Activated CD8-positive, alpha-beta T cell treated with anti-CD3 and anti-CD28 coated beads, Interleukin-2, amount 10 ng/mL, durations not matched to agents 7 days and 5 days (primary cell): ENCODE data around the gene CCDC17. TPM values are rescaled to one million over a fixed set of nuclear protein-coding genes. Genes with fewer than 3 reads are reported as not detected.

ENCODE experiments used
- ATAC-seq: fragments of 150-1000 bp; cut with Tn5 transposase; one replicate; pipeline ENCODE4 v1.10.0; 2021; ENCODE audit warnings: moderate library complexity
- CTCF ChIA-PET: fragments of 350-600 bp; sonication (Branson Sonifier 250); formaldehyde crosslinking; loops from one replicate; lab custom pipeline; 2021; ENCODE audit warnings: antibody characterized with exemption; lab: Charles Lee
- POLR2A ChIA-PET: fragments of 350-600 bp; sonication (Branson Sonifier 250); formaldehyde crosslinking; loops from one replicate; lab custom pipeline; 2021; ENCODE audit warnings: antibody characterized with exemption; lab: Charles Lee
- DNase-seq: peaks from one replicate; pipeline ENCODE4 v3.0.0-alpha.2; 2020
- H3K27ac Mint-ChIP-seq: one replicate; pipeline ENCODE4 v1.8.0; 2021; ENCODE audit warnings: mild to moderate bottlenecking, mixed read lengths
- H3K27me3 Mint-ChIP-seq: one replicate; pipeline ENCODE4 v1.8.0; 2021; ENCODE audit warnings: low read depth, mixed read lengths
- H3K36me3 Mint-ChIP-seq: one replicate; pipeline ENCODE4 v1.8.0; 2021; ENCODE audit warnings: low read depth, mixed read lengths
- H3K4me1 Mint-ChIP-seq: one replicate; pipeline ENCODE4 v1.8.0; 2021; ENCODE audit warnings: low read depth, mixed read lengths
- H3K4me3 Mint-ChIP-seq: one replicate; pipeline ENCODE4 v1.8.0; 2021; ENCODE audit warnings: mild to moderate bottlenecking, mixed read lengths
- H3K9me3 Mint-ChIP-seq: one replicate; pipeline ENCODE4 v1.8.0; 2022; ENCODE audit warnings: mixed read lengths; ENCODE audit not compliant: insufficient read depth
- total RNA-seq, 2 experiments: library from RNA; stranded (reverse); gene quantifications; one replicate each; pipeline ENCODE4 v1.2.3, GENCODE V29; 2021

Gene CCDC17
- total RNA-seq, 2 experiments from 2014 or later, result 2.5 to 2.6 TPM

DNA sequence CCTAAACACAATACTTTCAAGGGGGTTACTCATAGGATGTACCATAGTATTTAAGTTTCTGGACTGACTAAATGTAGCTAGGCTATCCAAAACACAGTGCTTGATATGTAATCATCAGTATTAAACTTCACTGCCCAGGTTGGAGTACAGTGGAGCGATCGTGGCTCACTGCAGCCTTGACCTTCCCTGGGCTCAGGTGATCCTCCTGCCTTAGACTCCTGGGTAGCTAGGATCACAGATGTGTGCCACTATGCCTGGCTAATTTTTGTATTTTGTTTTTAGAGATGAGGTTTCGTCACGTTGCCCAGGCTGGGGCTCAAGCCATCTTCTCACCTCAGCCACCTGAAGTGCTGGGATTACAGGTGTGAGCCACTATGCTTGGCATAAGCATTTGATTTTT lies 29.4 kb downstream of the CCDC17 start:
- Mint-ChIP-seq H3K27ac (peak overlapping the region; percentile 25), H3K27me3 (no peaks in the 10 kb centered on the region), H3K36me3 (peaks cover 51% of the 10 kb centered on the region), H3K4me3 (no peak overlapping the region), H3K4me1 (peaks cover 15% of the 10 kb centered on the region), H3K9me3 (no peaks in the 10 kb centered on the region)
- ChIA-PET POLR2A (interaction anchor here (0.6 kb wide), 1 partner anchor 90 kb away, joined by 5 read pairs; no protein-coding TSS in a partner anchor), CTCF (no interaction called here)
- ATAC-seq (no peak), DNase-seq (no peak)

DNA sequence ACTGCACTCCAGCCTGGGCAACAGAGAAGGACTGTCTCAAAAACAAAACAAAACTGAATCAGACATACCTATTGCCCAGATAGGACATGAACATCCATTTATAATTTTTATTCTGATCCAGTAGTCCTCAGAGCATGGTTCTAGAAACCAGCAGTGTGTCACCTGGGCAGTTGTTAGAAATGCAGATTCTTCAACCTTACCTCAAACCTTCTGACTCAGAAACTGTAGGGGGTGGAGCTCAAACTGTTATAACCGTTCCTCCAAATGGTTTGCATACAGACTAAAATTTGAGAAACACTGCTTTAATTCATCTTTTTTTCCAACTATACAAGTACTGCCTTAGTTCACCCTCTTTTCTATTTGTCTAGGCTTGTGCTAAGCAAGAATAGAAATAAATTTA lies 34.0 kb downstream of the CCDC17 start:
- no peak overlapping the region for H3K4me3 Mint-ChIP-seq
- H3K9me3 Mint-ChIP-seq, result no peaks in the 10 kb centered on the region
- DNase-seq (no peak), ATAC-seq (no peak)
- ChIA-PET POLR2A (interaction anchor here (0.7 to 1.3 kb wide), 2 partner anchors 39 to 74 kb away, joined by 3 read pairs; no protein-coding TSS in a partner anchor), CTCF (interaction anchor here (0.9 to 1.4 kb wide), 3 partner anchors 20 to 77 kb away, joined by 3 to 4 read pairs (median 3); no protein-coding TSS in a partner anchor)
- H3K36me3 Mint-ChIP-seq, result peaks cover 44% of the 10 kb centered on the region
- peaks cover 35% of the 10 kb centered on the region for H3K4me1 Mint-ChIP-seq
- no peak overlapping the region for H3K27ac Mint-ChIP-seq
- no peaks in the 10 kb centered on the region for H3K27me3 Mint-ChIP-seq

DNA sequence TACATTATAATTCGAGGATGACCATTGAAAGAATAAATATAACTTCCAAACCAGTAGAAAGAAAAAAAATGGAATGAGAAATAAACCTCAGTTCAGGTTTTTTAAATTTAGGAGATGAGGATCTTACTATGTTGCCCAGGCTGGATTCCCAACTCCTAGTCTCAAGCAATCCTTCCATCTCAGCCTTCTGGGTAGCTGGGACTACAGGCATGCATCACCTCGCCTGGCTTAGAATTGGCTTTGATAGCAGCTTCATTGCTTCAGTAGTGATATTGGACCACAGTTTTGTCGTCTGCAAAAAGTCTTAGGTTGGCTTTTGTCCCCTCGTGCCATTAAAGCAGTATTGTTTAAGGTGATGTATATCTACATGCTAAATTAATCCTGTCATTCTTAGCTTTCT lies 37.1 kb downstream of the CCDC17 start:
- Mint-ChIP-seq H3K4me3 (peak overlapping the region; percentile 99), H3K4me1 (peaks cover 40% of the 10 kb centered on the region), H3K27ac (peak overlapping the region; percentile 84), H3K27me3 (no peaks in the 10 kb centered on the region), H3K9me3 (no peaks in the 10 kb centered on the region), H3K36me3 (peaks cover 32% of the 10 kb centered on the region)
- DNase-seq, result no peak
- POLR2A ChIA-PET, result interaction anchor here (0.8 to 1.5 kb wide), 2 partner anchors 65 to 99 kb away, joined by 4 to 5 read pairs; partner anchors contain the start of genes GPBP1L1 and PRDX1
- ATAC-seq, result no peak
- CTCF ChIA-PET, result interaction anchor here (1.4 kb wide), 1 partner anchor 16 kb away, joined by 8 read pairs; no protein-coding TSS in a partner anchor

DNA sequence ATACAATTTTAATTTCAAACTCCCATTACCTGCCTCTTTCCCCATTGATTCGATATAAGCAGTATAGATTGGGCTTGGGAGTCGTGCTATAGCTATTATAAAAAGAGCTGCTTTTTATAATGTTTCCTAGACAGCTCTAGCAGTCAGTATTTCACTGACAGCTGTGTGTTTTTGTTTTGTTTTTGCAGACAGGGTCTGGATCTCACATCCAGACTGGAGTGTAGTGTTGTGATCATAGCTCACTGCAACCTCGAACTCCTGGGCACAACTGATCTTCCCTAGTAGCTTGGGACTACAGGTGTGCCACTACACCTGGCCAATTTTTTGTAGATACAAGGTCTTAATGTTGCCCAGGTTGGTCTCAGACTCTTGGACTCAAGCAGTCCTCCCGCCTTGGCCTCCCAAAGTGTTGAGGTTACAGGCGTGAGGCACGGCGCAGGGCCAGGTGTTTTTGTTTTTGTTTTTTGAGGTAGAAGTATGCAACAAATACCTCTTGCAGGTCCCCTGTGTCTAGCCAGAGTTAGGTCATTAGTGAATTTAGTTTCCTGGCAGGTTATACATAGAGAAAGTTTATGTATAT lies 38.3 kb downstream of the CCDC17 start:
- Mint-ChIP-seq H3K4me1 (peaks cover 37% of the 10 kb centered on the region), H3K9me3 (no peaks in the 10 kb centered on the region), H3K36me3 (peaks cover 25% of the 10 kb centered on the region), H3K4me3 (peak overlapping the region; percentile 99), H3K27me3 (no peaks in the 10 kb centered on the region), H3K27ac (peak overlapping the region; percentile 100)
- CTCF ChIA-PET, result interaction anchor here (0.9 to 1.4 kb wide), 4 partner anchors 15 to 92 kb away, joined by 3 to 8 read pairs (median 4); partner anchors contain the start of gene AKR1A1
- POLR2A ChIA-PET, result interaction anchor here (0.6 to 4.1 kb wide), 16 partner anchors 17 to 864 kb away, joined by 3 to 39 read pairs (median 6); partner anchors contain the start of genes AKR1A1, CCDC163, GPBP1L1 and HECTD3
- DNase-seq (no peak), ATAC-seq (no peak)

- H3K4me3 Mint-ChIP-seq, result peak overlapping the region; percentile 99
- CTCF ChIA-PET, result interaction anchor here (1.0 to 1.2 kb wide), 3 partner anchors 34 to 245 kb away, joined by 3 to 5 read pairs (median 4); partner anchors contain the start of genes AKR1A1, MUTYH and TOE1
- H3K9me3 Mint-ChIP-seq, result no peaks in the 10 kb centered on the region
- POLR2A ChIA-PET, result interaction anchor here (1.0 to 4.1 kb wide), 19 partner anchors 16 to 810 kb away, joined by 3 to 39 read pairs (median 5); partner anchors contain the start of genes AKR1A1, CCDC163, GPBP1L1 and HECTD3
- DNase-seq (no peak), ATAC-seq (no peak)
- peak overlapping the region; percentile 100 for H3K27ac Mint-ChIP-seq
- H3K4me1 Mint-ChIP-seq, result peaks cover 37% of the 10 kb centered on the region
- no peaks in the 10 kb centered on the region for H3K27me3 Mint-ChIP-seq
- peaks cover 25% of the 10 kb centered on the region for H3K36me3 Mint-ChIP-seq
Measured at GRCh38 chr1:45585110-45585426, 38.8 kb downstream of the CCDC17 start.

GRCh38 chr1:45584351-45585109 lies 39.3 kb downstream of the CCDC17 start:
- H3K4me3 Mint-ChIP-seq, result peak overlapping the region; percentile 99
- ChIA-PET CTCF (interaction anchor here (1.0 to 7.6 kb wide), 5 partner anchors 15 to 244 kb away, joined by 3 to 59 read pairs (median 5); partner anchors contain the start of genes AKR1A1, MUTYH and TOE1), POLR2A (interaction anchor here (0.7 to 4.1 kb wide), 27 partner anchors 13 to 809 kb away, joined by 3 to 39 read pairs (median 5); partner anchors contain the start of genes AKR1A1, CCDC163, GPBP1L1 and HECTD3)

GRCh38 chr1:45583666-45584350 lies 40.0 kb downstream of the CCDC17 start, which contains the start of gene NASP:
Gene NASP, plus strand, starts transcription at chr1:45584041. Its CDS starts 106 bp downstream, at chr1:45584147.
- CTCF ChIA-PET, result interaction anchor here (0.7 to 7.6 kb wide), 11 partner anchors 14 to 875 kb away, joined by 3 to 59 read pairs (median 4); partner anchors contain the start of genes MMACHC, MUTYH, TESK2 and TOE1
- POLR2A ChIA-PET, result interaction anchor here (0.7 to 4.1 kb wide), 27 partner anchors 12 to 862 kb away, joined by 3 to 39 read pairs (median 5); partner anchors contain the start of genes AKR1A1, CCDC163, GPBP1L1 and HECTD3
- peaks cover 19% of the 10 kb centered on the region for H3K36me3 Mint-ChIP-seq
- peak; percentile 93 for DNase-seq
- H3K27ac Mint-ChIP-seq, result peak within 1 kb of the TSS; percentile 100
- H3K4me3 Mint-ChIP-seq, result peak within 1 kb of the TSS; percentile 99
- peak; percentile 59 for ATAC-seq
- H3K4me1 Mint-ChIP-seq, result peaks cover 31% of the 10 kb centered on the region
- no peaks in the 10 kb centered on the region for H3K27me3 Mint-ChIP-seq
- no peaks in the 10 kb centered on the region for H3K9me3 Mint-ChIP-seq

More at GRCh38 chr1:45584351-45585109, 39.3 kb downstream of the CCDC17 start:
- DNase-seq, result peak; percentile 92
- peaks cover 25% of the 10 kb centered on the region for H3K36me3 Mint-ChIP-seq
- peaks cover 37% of the 10 kb centered on the region for H3K4me1 Mint-ChIP-seq
- H3K27ac Mint-ChIP-seq, result peak overlapping the region; percentile 100
- no peaks in the 10 kb centered on the region for H3K9me3 Mint-ChIP-seq
- no peaks in the 10 kb centered on the region for H3K27me3 Mint-ChIP-seq
- peak; percentile 48 for ATAC-seq

DNA sequence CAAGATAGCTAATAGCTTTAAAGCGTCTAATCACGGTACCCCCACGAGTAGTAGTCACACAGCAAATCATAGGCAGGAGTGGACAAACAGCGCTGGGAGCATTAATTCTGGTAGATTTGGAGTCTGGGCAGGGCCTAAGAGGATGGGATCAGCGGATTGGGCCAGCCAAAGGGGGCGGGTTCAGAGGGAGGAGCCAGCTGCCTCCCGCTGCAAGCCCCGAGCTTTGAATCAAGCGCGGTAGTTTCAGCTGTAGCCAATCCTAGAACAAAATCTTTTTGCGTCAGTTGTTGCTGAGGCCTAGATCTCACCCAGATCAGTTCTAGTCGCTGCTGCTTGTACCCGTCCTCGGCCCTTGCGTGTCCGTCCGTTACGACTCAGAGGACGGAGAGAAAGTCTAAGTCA lies 40.6 kb downstream of the CCDC17 start:
- peaks cover 26% of the 10 kb centered on the region for H3K4me1 Mint-ChIP-seq
- peak overlapping the region; percentile 100 for H3K27ac Mint-ChIP-seq
- ATAC-seq (peak; percentile 75), DNase-seq (peak; percentile 97)
- POLR2A ChIA-PET, result interaction anchor here (0.8 to 4.1 kb wide), 13 partner anchors 12 to 861 kb away, joined by 3 to 39 read pairs (median 6); partner anchors contain the start of genes AKR1A1, CCDC163, GPBP1L1 and HECTD3
- H3K27me3 Mint-ChIP-seq, result no peaks in the 10 kb centered on the region
- CTCF ChIA-PET, result interaction anchor here (0.7 to 7.6 kb wide), 11 partner anchors 14 to 874 kb away, joined by 3 to 59 read pairs (median 4); partner anchors contain the start of genes MMACHC and TESK2
- H3K9me3 Mint-ChIP-seq, result no peaks in the 10 kb centered on the region
- peak overlapping the region; percentile 99 for H3K4me3 Mint-ChIP-seq
- peaks cover 19% of the 10 kb centered on the region for H3K36me3 Mint-ChIP-seq

- H3K4me1 Mint-ChIP-seq, result no peaks in the 10 kb centered on the region
- no peak overlapping the region for H3K27ac Mint-ChIP-seq
- no peaks in the 10 kb centered on the region for H3K27me3 Mint-ChIP-seq
- DNase-seq, result no peak
- no peak overlapping the region for H3K4me3 Mint-ChIP-seq
- no peak for ATAC-seq
- peaks cover 8% of the 10 kb centered on the region for H3K36me3 Mint-ChIP-seq
- POLR2A ChIA-PET, result no interaction called here
- CTCF ChIA-PET, result interaction anchor here (9.6 kb wide), 1 partner anchor 62 kb away, joined by 194 read pairs; no protein-coding TSS in a partner anchor
- H3K9me3 Mint-ChIP-seq, result no peaks in the 10 kb centered on the region
Measured at GRCh38 chr1:45574105-45574626, 49.7 kb downstream of the CCDC17 start.

GRCh38 chr1:45573231-45573804 lies 50.5 kb downstream of the CCDC17 start:
- H3K27me3 Mint-ChIP-seq, result no peaks in the 10 kb centered on the region
- CTCF ChIA-PET, result interaction anchor here (1.6 to 9.6 kb wide), 2 partner anchors 8 to 62 kb away, joined by 3 to 194 read pairs; no protein-coding TSS in a partner anchor

More at GRCh38 chr1:45573231-45573804, 50.5 kb downstream of the CCDC17 start:
- peaks cover 9% of the 10 kb centered on the region for H3K36me3 Mint-ChIP-seq
- H3K9me3 Mint-ChIP-seq, result no peaks in the 10 kb centered on the region
- POLR2A ChIA-PET, result interaction anchor here (1.1 kb wide), 1 partner anchor 52 kb away, joined by 3 read pairs; the partner anchor contains the start of gene PRDX1
- H3K27ac Mint-ChIP-seq, result no peak overlapping the region
- ATAC-seq, result no peak
- H3K4me3 Mint-ChIP-seq, result no peak overlapping the region
- no peak for DNase-seq
- H3K4me1 Mint-ChIP-seq, result no peaks in the 10 kb centered on the region
